Naive thymus-derived CD4-positive, alpha-beta T cell (primary cell): ENCODE data around the gene ISYNA1. TPM values are rescaled to one million over a fixed set of nuclear protein-coding genes. Genes with fewer than 3 reads are reported as not detected.

Experiments
- ATAC-seq: fragments of 150-1000 bp; cut with Tn5 transposase; 2 replicates; pipeline ENCODE4 v1.10.0; 2021; ENCODE audit warnings: mild to moderate bottlenecking, moderate library complexity
- CTCF ChIA-PET: fragments of 350-600 bp; sonication (Branson Sonifier 250); formaldehyde crosslinking; loops from one replicate; lab custom pipeline; 2021; ENCODE audit warnings: antibody characterized with exemption; lab: Charles Lee
- POLR2A ChIA-PET: fragments of 350-600 bp; sonication (Branson Sonifier 250); formaldehyde crosslinking; loops from one replicate; lab custom pipeline; 2021; ENCODE audit warnings: antibody characterized with exemption, inconsistent platforms; lab: Charles Lee
- DNase-seq, 9 donors: peaks; one replicate each; pipeline versions ENCODE4 v3.0.0 to v3.0.0-alpha.2; 2020 to 2022; ENCODE audit warnings: mixed read lengths in 1 of 9
- H3K27ac ChIP-seq: one replicate; pipeline ENCODE4 v1.7.0; 2013; ENCODE audit warnings: mild to moderate bottlenecking, low read depth, low read length, moderate library complexity
- H3K27me3 ChIP-seq, 2 donors: one replicate each; pipeline ENCODE4 v1.7.0; 2013; ENCODE audit warnings: low read length in 2 of 2, mild to moderate bottlenecking in 2 of 2, moderate library complexity in 2 of 2; ENCODE audit not compliant: control insufficient read depth in 2 of 2, insufficient read depth in 2 of 2
- H3K36me3 ChIP-seq, 3 experiments: 1 replicate in 2 of 3; 2 replicates in 1 of 3; pipeline ENCODE4 v1.7.0; 2013; ENCODE audit warnings: low read length in 3 of 3, mild to moderate bottlenecking in 3 of 3, moderate library complexity in 1 of 3; ENCODE audit not compliant: insufficient read depth in 3 of 3, control insufficient read depth in 2 of 3
- H3K4me1 ChIP-seq, 2 donors: one replicate each; pipeline ENCODE4 v1.7.0; 2013; ENCODE audit warnings: low read length in 2 of 2, mild to moderate bottlenecking in 2 of 2, moderate library complexity in 1 of 2; ENCODE audit not compliant: control insufficient read depth in 2 of 2, insufficient read depth in 2 of 2
- H3K4me3 ChIP-seq: 2 replicates; pipeline ENCODE4 v1.7.0; 2013; ENCODE audit warnings: mild to moderate bottlenecking, low read length
- H3K9me3 ChIP-seq, 3 experiments: 1 replicate in 2 of 3; 2 replicates in 1 of 3; pipeline ENCODE4 v1.7.0; 2013; ENCODE audit warnings: low read length in 3 of 3; ENCODE audit not compliant: control insufficient read depth in 2 of 3
- H3K27ac Mint-ChIP-seq, 9 donors: one replicate each; pipeline ENCODE4 v1.8.0; 2020 to 2022; ENCODE audit warnings: mixed read lengths in 9 of 9, mild to moderate bottlenecking in 8 of 9, moderate library complexity in 5 of 9, inconsistent platforms in 2 of 9
- H3K27me3 Mint-ChIP-seq, 5 donors: one replicate each; pipeline ENCODE4 v1.8.0; 2021 to 2022; ENCODE audit warnings: mixed read lengths in 5 of 5, mild to moderate bottlenecking in 1 of 5
- H3K36me3 Mint-ChIP-seq, 5 donors: one replicate each; pipeline ENCODE4 v1.8.0; 2020 to 2022; ENCODE audit warnings: mixed read lengths in 5 of 5, mild to moderate bottlenecking in 3 of 5, inconsistent platforms in 1 of 5
- H3K4me1 Mint-ChIP-seq, 7 donors: one replicate each; pipeline ENCODE4 v1.8.0; 2020 to 2022; ENCODE audit warnings: mixed read lengths in 7 of 7, mild to moderate bottlenecking in 3 of 7, inconsistent platforms in 1 of 7
- H3K4me3 Mint-ChIP-seq, 10 donors: one replicate each; pipeline ENCODE4 v1.8.0; 2020 to 2022; ENCODE audit warnings: mild to moderate bottlenecking in 10 of 10, mixed read lengths in 10 of 10, moderate library complexity in 6 of 10, inconsistent platforms in 2 of 10
- H3K9me3 Mint-ChIP-seq, 11 donors: one replicate each; pipeline ENCODE4 v1.8.0; 2020 to 2022; ENCODE audit warnings: mixed read lengths in 11 of 11, mild to moderate bottlenecking in 4 of 11, inconsistent platforms in 1 of 11, moderate library complexity in 1 of 11
- intact Hi-C, 2 donors: fragments of 100-400 bp; cut with micrococcal nuclease; formaldehyde crosslinking; loops; one replicate each; pipeline ENCODE4 v1.15.1; 2023
- polyA plus RNA-seq, 2 donors: library from polyadenylated mRNA; unstranded; fragments of 300-500 nt; fragmentation: Illumina TruSeq; gene quantifications; one replicate each; pipeline ENCODE4 v1.2.3, GENCODE V29; 2021
- total RNA-seq, 6 experiments: library from RNA in 5 of 6; stranded (reverse) in 5 of 6; gene quantifications; 1 replicate in 5 of 6; 2 replicates in 1 of 6; pipeline ENCODE4 v1.2.3 and lab custom pipeline; 2021 to 2026

ISYNA1 gene
- total and polyA plus RNA-seq, 7 experiments from 2014 or later, result 9.5 to 42.5 (median 39.7) TPM

DNA sequence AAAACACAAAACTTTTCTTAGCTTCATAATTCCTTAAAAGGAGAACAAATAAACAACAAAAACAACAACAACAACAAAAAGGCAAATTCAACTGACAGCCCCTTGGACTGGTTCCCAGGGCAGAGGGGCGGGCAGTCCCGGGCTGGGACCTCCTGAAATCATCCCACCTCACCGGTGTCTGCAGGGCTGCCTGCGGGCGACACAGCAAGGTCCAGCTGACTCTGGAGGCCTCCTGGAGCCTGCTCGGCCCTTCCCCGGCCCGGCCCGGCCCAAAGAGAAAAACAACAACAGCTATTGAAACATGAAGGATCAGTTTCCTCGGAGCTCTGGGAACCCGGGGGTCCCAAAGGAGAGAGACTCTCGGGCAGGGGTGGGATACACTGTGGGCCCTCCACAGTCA, 5.0 kb upstream of the ISYNA1 start:
- H3K27ac Mint-ChIP-seq, result peak overlapping the region in 6 of 9 donors; percentile 6 to 88 (median 78)
- H3K36me3 Mint-ChIP-seq, result peaks cover 0 to 15% (median 3%) of the 10 kb centered on the region in 5 donors
- H3K27me3 Mint-ChIP-seq, result peaks cover 0 to 2% (median 0%) of the 10 kb centered on the region in 5 donors
- intact Hi-C loops, result no loop called here
- Histone ChIP-seq H3K9me3 (no peaks in the 10 kb centered on the region), H3K36me3 (peaks cover under 1 to 43% (median 8%) of the 10 kb centered on the region in 3 experiments), H3K27ac (no peak overlapping the region), H3K4me3 (no peak overlapping the region), H3K4me1 (peaks cover 7 to 13% of the 10 kb centered on the region in 2 donors), H3K27me3 (no peaks in the 10 kb centered on the region)
- ChIA-PET POLR2A (interaction anchor here (0.7 to 1.5 kb wide), 3 partner anchors 9 to 544 kb away, joined by 3 to 5 read pairs (median 3); partner anchors contain the start of gene JUND), CTCF (interaction anchor here (1.0 kb wide), 1 partner anchor 19 kb away, joined by 4 read pairs; no protein-coding TSS in a partner anchor)
- peak overlapping the region in 1 of 10 donors; percentile 67 for H3K4me3 Mint-ChIP-seq
- DNase-seq, result no peak
- no peak for ATAC-seq
- peaks cover 0 to 5% (median 0%) of the 10 kb centered on the region in 11 donors for H3K9me3 Mint-ChIP-seq
- H3K4me1 Mint-ChIP-seq, result peaks cover 11 to 34% (median 24%) of the 10 kb centered on the region in 7 donors

DNA sequence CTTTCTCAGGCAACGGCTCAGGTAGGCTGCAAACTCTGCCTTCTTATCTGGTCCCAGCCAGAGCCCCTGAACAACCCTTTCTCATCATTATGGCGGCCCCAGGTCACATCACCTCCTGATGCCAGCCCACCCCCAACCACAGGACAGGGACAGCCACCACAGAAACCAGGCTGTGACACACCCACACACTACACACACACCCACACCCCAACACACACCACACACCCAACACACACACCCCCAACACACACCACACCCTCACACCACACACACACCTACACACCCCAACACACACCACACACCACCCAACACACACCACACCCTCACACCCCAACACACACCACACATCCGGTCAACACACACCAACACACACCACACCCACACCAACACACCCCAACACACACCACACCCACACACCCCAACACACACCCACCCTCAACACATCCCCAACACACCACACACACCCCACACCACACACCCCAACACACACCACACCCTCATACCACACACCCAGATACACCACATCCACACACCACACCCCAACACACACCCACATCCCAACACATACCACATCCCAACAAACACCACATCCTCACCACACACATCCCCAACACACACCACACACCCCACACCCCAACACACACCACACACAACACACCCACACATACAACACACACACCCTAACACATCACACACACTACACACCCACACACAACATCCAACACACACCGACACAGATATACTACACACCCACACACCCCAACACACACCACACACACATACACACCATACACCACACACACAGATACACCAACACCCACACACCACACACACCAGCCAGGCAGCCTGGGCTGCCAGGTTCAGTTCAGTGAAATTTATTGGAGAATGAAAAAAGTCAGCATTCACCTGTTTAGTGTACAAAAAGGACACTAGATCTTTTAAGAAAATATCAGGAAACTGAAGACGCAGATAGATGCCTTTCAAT, 4.2 kb upstream of the ISYNA1 start:
- peaks cover 0 to 5% (median 0%) of the 10 kb centered on the region in 11 donors for H3K9me3 Mint-ChIP-seq
- peak overlapping the region; percentile 40 for H3K27ac ChIP-seq
- no peak for DNase-seq
- H3K36me3 ChIP-seq, result peaks cover 0 to 38% (median 8%) of the 10 kb centered on the region in 3 experiments
- no peaks in the 10 kb centered on the region for H3K27me3 ChIP-seq
- ChIA-PET POLR2A (interaction anchor here (0.7 kb wide), 1 partner anchor 545 kb away, joined by 3 read pairs; no protein-coding TSS in a partner anchor), CTCF (interaction anchor here (1.0 kb wide), 1 partner anchor 7 kb away, joined by 4 read pairs; no protein-coding TSS in a partner anchor)
- H3K27me3 Mint-ChIP-seq, result peaks cover 0 to 2% (median 0%) of the 10 kb centered on the region in 5 donors
- peak overlapping the region; percentile 9 to 92 (median 73) for H3K27ac Mint-ChIP-seq
- intact Hi-C loops, result no loop called here
- peaks cover 7 to 13% of the 10 kb centered on the region in 2 donors for H3K4me1 ChIP-seq
- ATAC-seq, result peak; percentile 13
- no peaks in the 10 kb centered on the region for H3K9me3 ChIP-seq
- peaks cover 0 to 15% (median 3%) of the 10 kb centered on the region in 5 donors for H3K36me3 Mint-ChIP-seq
- peaks cover 11 to 34% (median 24%) of the 10 kb centered on the region in 7 donors for H3K4me1 Mint-ChIP-seq
- no peak overlapping the region for H3K4me3 ChIP-seq
- peak overlapping the region in 7 of 10 donors; percentile 33 to 74 (median 71) for H3K4me3 Mint-ChIP-seq

DNA sequence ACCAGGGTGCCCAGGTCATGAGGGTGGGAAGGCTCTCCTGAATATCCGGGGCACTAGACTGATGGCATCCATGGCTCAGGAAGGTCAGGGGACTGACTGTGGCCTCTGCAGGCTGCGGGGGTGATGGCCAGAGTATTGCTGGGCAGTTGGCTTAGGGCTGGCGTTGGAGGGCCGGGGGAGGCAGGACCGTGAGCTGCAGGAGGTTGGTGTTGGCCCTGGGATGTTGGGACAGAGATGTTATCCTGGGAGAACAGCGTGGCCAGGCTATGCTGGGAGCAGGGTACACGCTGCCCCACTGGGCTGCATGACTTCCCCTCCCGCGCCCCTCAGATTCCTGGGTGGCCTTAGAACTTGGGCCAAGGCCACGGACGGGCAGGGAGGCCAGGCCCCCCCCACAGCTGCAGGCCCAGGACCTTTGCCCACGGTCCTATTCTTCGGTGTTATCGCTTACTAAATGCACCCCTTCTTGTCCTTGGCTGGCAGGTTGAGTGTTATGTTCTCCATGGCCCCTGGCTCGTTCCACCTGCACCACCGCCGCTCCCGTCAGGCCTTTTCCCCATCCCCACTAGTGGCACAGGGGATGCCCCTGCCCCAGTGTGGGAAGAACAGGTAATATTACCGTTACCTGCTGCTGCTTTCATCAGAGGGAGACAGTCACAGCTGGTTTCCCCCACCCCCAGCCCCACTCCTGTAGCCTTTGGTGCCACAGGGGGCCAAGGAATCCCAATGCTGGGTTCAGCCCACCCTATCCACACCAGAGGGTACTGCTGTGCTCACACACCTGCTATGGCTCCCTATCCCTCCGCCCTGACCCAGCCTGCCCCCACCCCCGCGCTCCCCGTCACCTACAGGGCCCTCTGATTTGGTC, 3.2 kb upstream of the ISYNA1 start:
- intact Hi-C loops, result no loop called here
- Histone ChIP-seq H3K9me3 (no peaks in the 10 kb centered on the region), H3K27me3 (no peaks in the 10 kb centered on the region), H3K4me3 (no peak overlapping the region), H3K36me3 (peaks cover 0 to 29% (median 5%) of the 10 kb centered on the region in 3 experiments), H3K27ac (peak overlapping the region; percentile 40), H3K4me1 (peaks cover 7 to 18% of the 10 kb centered on the region in 2 donors)
- no peak for DNase-seq
- Mint-ChIP-seq H3K9me3 (peaks cover 0 to 5% (median 0%) of the 10 kb centered on the region in 11 donors), H3K36me3 (peaks cover 0 to 17% (median 0%) of the 10 kb centered on the region in 5 donors), H3K27me3 (peaks cover 0 to 2% (median 0%) of the 10 kb centered on the region in 5 donors), H3K4me1 (peaks cover 11 to 38% (median 27%) of the 10 kb centered on the region in 7 donors), H3K27ac (peak overlapping the region in 5 of 9 donors; percentile 56 to 88 (median 80)), H3K4me3 (peak overlapping the region in 2 of 10 donors; percentile 30 to 71)
- ChIA-PET CTCF (interaction anchor here (1.0 to 2.9 kb wide), 4 partner anchors 8 to 21 kb away, joined by 3 to 11 read pairs (median 4); no protein-coding TSS in a partner anchor), POLR2A (interaction anchor here (1.1 kb wide), 1 partner anchor 22 kb away, joined by 3 read pairs; the partner anchor contains the start of gene SSBP4)
- peak; percentile 0 for ATAC-seq

DNA sequence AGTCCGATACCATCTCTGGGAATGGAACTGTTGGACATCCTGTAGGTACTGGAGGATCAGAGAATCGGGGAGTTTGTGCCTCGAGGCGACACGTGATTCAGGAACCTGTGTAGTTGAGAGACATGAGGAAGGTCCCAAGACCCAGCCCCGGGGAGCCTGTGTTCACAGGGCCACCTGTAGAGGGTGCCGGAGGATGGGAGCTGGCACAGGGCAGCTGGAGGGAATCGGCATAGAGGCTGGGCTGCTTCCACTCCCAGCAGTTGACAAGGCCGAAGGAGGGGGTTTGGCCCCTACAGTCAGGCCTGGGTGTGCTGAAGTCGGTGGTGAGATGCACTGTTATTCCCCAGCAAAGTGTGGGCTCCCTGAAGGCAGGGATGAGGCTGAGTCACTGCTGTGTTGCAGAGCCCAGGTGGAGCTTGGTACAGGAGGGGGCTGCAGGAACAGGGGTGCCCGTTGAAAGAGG, 2.5 kb upstream of the ISYNA1 start:
- no peak overlapping the region for H3K27ac ChIP-seq
- H3K4me1 ChIP-seq, result peaks cover 7 to 20% of the 10 kb centered on the region in 2 donors
- peaks cover 11 to 40% (median 32%) of the 10 kb centered on the region in 7 donors for H3K4me1 Mint-ChIP-seq
- no peaks in the 10 kb centered on the region for H3K27me3 ChIP-seq
- peaks cover 0 to 22% (median 2%) of the 10 kb centered on the region in 3 experiments for H3K36me3 ChIP-seq
- intact Hi-C loops, result no loop called here
- peak overlapping the region in 1 of 10 donors; percentile 18 for H3K4me3 Mint-ChIP-seq
- ChIA-PET CTCF (interaction anchor here (1.0 to 2.9 kb wide), 3 partner anchors 10 to 21 kb away, joined by 3 to 11 read pairs (median 4); no protein-coding TSS in a partner anchor), POLR2A (interaction anchor here (1.1 kb wide), 1 partner anchor 22 kb away, joined by 3 read pairs; the partner anchor contains the start of gene SSBP4)
- no peak overlapping the region for H3K4me3 ChIP-seq
- no peaks in the 10 kb centered on the region for H3K9me3 ChIP-seq
- H3K27me3 Mint-ChIP-seq, result peaks cover 0 to 2% (median 0%) of the 10 kb centered on the region in 5 donors
- H3K9me3 Mint-ChIP-seq, result peaks cover 0 to 5% (median 0%) of the 10 kb centered on the region in 11 donors
- H3K27ac Mint-ChIP-seq, result peak overlapping the region; percentile 15 to 80 (median 36)
- DNase-seq, result no peak
- ATAC-seq, result peak; percentile 26
- peaks cover 0 to 19% (median 0%) of the 10 kb centered on the region in 5 donors for H3K36me3 Mint-ChIP-seq

DNA sequence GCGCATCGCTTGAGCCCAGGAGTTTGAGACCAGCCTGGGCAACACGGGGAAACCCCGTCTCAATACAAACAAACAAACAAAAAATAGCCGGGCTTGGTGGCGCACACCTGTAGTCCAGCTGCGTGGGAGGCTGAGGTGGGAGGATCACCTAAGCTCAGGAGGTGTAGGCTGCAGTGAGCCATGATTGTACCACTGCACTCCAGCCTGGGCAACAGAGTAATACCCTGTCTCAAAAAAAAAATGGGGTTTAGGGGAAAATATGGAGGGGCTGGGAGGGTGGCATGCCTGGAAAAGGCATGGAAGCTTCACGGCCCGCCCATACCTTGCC, 1.9 kb upstream of the ISYNA1 start:
- no peaks in the 10 kb centered on the region for H3K27me3 ChIP-seq
- intact Hi-C loops, result loop anchor here in 1 of 2 donors (5.0 kb wide), 1 partner anchor 197 kb away; the partner anchor contains the start of gene KLHL26
- peaks cover 0 to 17% (median 2%) of the 10 kb centered on the region in 3 experiments for H3K36me3 ChIP-seq
- Mint-ChIP-seq H3K36me3 (peaks cover 0 to 19% (median 0%) of the 10 kb centered on the region in 5 donors), H3K27me3 (peaks cover 0 to 2% (median 0%) of the 10 kb centered on the region in 5 donors), H3K9me3 (peaks cover 0 to 5% (median 0%) of the 10 kb centered on the region in 11 donors), H3K4me3 (peak overlapping the region in 5 of 10 donors; percentile 25 to 66 (median 31)), H3K4me1 (peaks cover 11 to 40% (median 32%) of the 10 kb centered on the region in 7 donors), H3K27ac (peak overlapping the region in 6 of 9 donors; percentile 19 to 73 (median 58))
- no peak overlapping the region for H3K4me3 ChIP-seq
- POLR2A ChIA-PET, result no interaction called here
- H3K4me1 ChIP-seq, result peaks cover 7 to 20% of the 10 kb centered on the region in 2 donors
- ATAC-seq, result no peak
- no peak overlapping the region for H3K27ac ChIP-seq
- DNase-seq, result no peak
- no peaks in the 10 kb centered on the region for H3K9me3 ChIP-seq
- CTCF ChIA-PET, result interaction anchor here (0.7 to 2.9 kb wide), 3 partner anchors 11 to 544 kb away, joined by 3 to 11 read pairs (median 3); no protein-coding TSS in a partner anchor
